Gastrocnemius medialis (tissue), 4 donors: ENCODE results near the gene FUCA2. TPM values are rescaled to one million over a fixed set of nuclear protein-coding genes. Genes with fewer than 3 reads are reported as not detected.

Experiments
- ATAC-seq, 2 donors: fragments of 150-250 bp; one replicate each; pipeline ENCODE4 v1.9.1; 2016
- DNase-seq, 2 donors: peaks; one replicate each; pipeline ENCODE4 v3.0.0-alpha.2; 2019
- H3K27ac ChIP-seq, 4 donors: fragments of 200-600 bp; sonication (generic); 1 replicate in 1 of 4; 2 replicates in 3 of 4; pipeline ENCODE4 v1.5.1; 2016 to 2018; ENCODE audit warnings: mild to moderate bottlenecking in 2 of 4, moderate library complexity in 1 of 4
- H3K27me3 ChIP-seq, 3 donors: fragments of 200-600 bp; sonication (generic) in 2 of 3; 1 replicate in 1 of 3; 2 replicates in 2 of 3; pipeline versions ENCODE4 v1.5.1 to v1.6.0; 2016 to 2019; ENCODE audit warnings: mild to moderate bottlenecking in 1 of 3, moderate library complexity in 1 of 3
- H3K36me3 ChIP-seq, 2 donors: fragments of 200-600 bp; sonication (generic) in 1 of 2; one replicate each; pipeline ENCODE4 v1.5.1; 2017 to 2018
- H3K4me1 ChIP-seq, 2 donors: fragments of 200-600 bp; sonication (generic) in 1 of 2; one replicate each; pipeline ENCODE4 v1.5.1; 2016 to 2017; ENCODE audit warnings: mild to moderate bottlenecking in 2 of 2
- H3K4me3 ChIP-seq, 4 donors: fragments of 200-600 bp; sonication (generic) in 3 of 4; 1 replicate in 1 of 4; 2 replicates in 3 of 4; pipeline ENCODE4 v1.5.1; 2016 to 2019; ENCODE audit warnings: mild to moderate bottlenecking in 2 of 4
- H3K9me3 ChIP-seq, 3 donors: fragments of 200-600 bp; sonication (generic) in 2 of 3; 1 replicate in 1 of 3; 2 replicates in 2 of 3; pipeline ENCODE4 v1.5.1; 2016 to 2019
- CTCF ChIP-seq, 5 experiments: fragments of 450-650 bp in 3 of 5; fragments of 200-600 bp in 2 of 5; sonication (generic) in 2 of 5; IDR thresholded peaks in 4 of 5; conservative IDR thresholded peaks in 1 of 5; 1 replicate in 4 of 5; 2 replicates in 1 of 5; pipeline ENCODE4 v1.5.1; 2016 to 2019; ENCODE audit warnings: antibody characterized with exemption in 5 of 5, mild to moderate bottlenecking in 3 of 5, moderate library complexity in 3 of 5
- POLR2A ChIP-seq, 2 donors: fragments of 450-650 bp; IDR thresholded peaks; one replicate each; pipeline ENCODE4 v1.6.1; 2017; ENCODE audit warnings: antibody characterized with exemption in 2 of 2, mild to moderate bottlenecking in 2 of 2, moderate library complexity in 2 of 2
- in situ Hi-C, 4 donors: fragments of 200-750 bp; cut with MboI; loops; one replicate each; pipeline versions ENCODE4 v1.15.0 to v1.8.0; 2017; ENCODE audit warnings: low sequenced_read_pairs in 4 of 4
- intact Hi-C: fragments of 100-400 bp; cut with DNase I; formaldehyde crosslinking; loops from one replicate; pipeline ENCODE4 v1.15.1; 2023; ENCODE audit warnings: low total_unique reads
- total RNA-seq, 4 donors: library from RNA; depleted of rRNA; stranded (reverse); fragments of >200 nt; gene quantifications; one replicate each; pipeline versions ENCODE4 v1.1.0 to v1.2.3, GENCODE V29; 2016

Gene FUCA2
- total RNA-seq, 4 donors from 2014 or later: 2.9 to 13.9 (median 6.3) TPM

GRCh38 chr6:143486752-143487151 is 24.8 kb downstream of the FUCA2 start:
- no peaks in the 10 kb centered on the region for H3K36me3 ChIP-seq
- no peak for TF ChIP-seq CTCF (IDR thresholded peaks at IDR 0.05 in 4 of 5, conservative IDR thresholded peaks at IDR 0.05 in 1 of 5)
- no peak for TF ChIP-seq POLR2A (IDR thresholded peaks at IDR 0.05)
- in situ Hi-C loops (no loop called here), intact Hi-C loops (no loop called here)
- no peaks in the 10 kb centered on the region for H3K9me3 ChIP-seq
- no peaks in the 10 kb centered on the region for H3K27me3 ChIP-seq
- no peak overlapping the region for H3K27ac ChIP-seq
- ATAC-seq: no peak
- no peaks in the 10 kb centered on the region for H3K4me1 ChIP-seq
- DNase-seq: no peak
- no peak overlapping the region for H3K4me3 ChIP-seq

- Histone ChIP-seq H3K4me1 (no peaks in the 10 kb centered on the region), H3K27me3 (no peaks in the 10 kb centered on the region), H3K36me3 (no peaks in the 10 kb centered on the region), H3K9me3 (no peaks in the 10 kb centered on the region), H3K27ac (no peak overlapping the region), H3K4me3 (no peak overlapping the region)
- DNase-seq: no peak
- in situ Hi-C loops: no loop called here
- TF ChIP-seq POLR2A (IDR thresholded peaks at IDR 0.05) (no peak), CTCF (IDR thresholded peaks at IDR 0.05 in 4 of 5, conservative IDR thresholded peaks at IDR 0.05 in 1 of 5) (no peak)
- intact Hi-C loops: no loop called here
- no peak for ATAC-seq
Observed at GRCh38 chr6:143485967-143486366, 25.6 kb downstream of the FUCA2 start.

GRCh38 chr6:143482593-143482992 is 28.9 kb downstream of the FUCA2 start:
- intact Hi-C loops (no loop called here), in situ Hi-C loops (no loop called here)
- Histone ChIP-seq H3K9me3 (no peaks in the 10 kb centered on the region), H3K4me1 (no peaks in the 10 kb centered on the region), H3K27me3 (no peaks in the 10 kb centered on the region), H3K36me3 (peaks cover 0 to 6% of the 10 kb centered on the region in 2 donors), H3K4me3 (no peak overlapping the region), H3K27ac (no peak overlapping the region)
- ATAC-seq: no peak
- no peak for TF ChIP-seq CTCF (IDR thresholded peaks at IDR 0.05 in 4 of 5, conservative IDR thresholded peaks at IDR 0.05 in 1 of 5)
- TF ChIP-seq POLR2A (IDR thresholded peaks at IDR 0.05): no peak
- no peak for DNase-seq

- Histone ChIP-seq H3K9me3 (no peaks in the 10 kb centered on the region), H3K27ac (no peak overlapping the region), H3K4me3 (no peak overlapping the region), H3K27me3 (no peaks in the 10 kb centered on the region), H3K4me1 (no peaks in the 10 kb centered on the region), H3K36me3 (peaks cover 0 to 34% of the 10 kb centered on the region in 2 donors)
- TF ChIP-seq POLR2A (IDR thresholded peaks at IDR 0.05): no peak
- intact Hi-C loops (no loop called here), in situ Hi-C loops (no loop called here)
- no peak for DNase-seq
- ATAC-seq: no peak
Observed at GRCh38 chr6:143478479-143479062, 32.9 kb downstream of the FUCA2 start.

GRCh38 chr6:143476545-143476944 is 35.0 kb downstream of the FUCA2 start:
- TF ChIP-seq POLR2A (IDR thresholded peaks at IDR 0.05) (no peak), CTCF (IDR thresholded peaks at IDR 0.05 in 4 of 5, conservative IDR thresholded peaks at IDR 0.05 in 1 of 5) (no peak)
- Histone ChIP-seq H3K4me1 (no peaks in the 10 kb centered on the region), H3K27ac (no peak overlapping the region), H3K4me3 (no peak overlapping the region), H3K36me3 (peaks cover 0 to 50% of the 10 kb centered on the region in 2 donors), H3K9me3 (no peaks in the 10 kb centered on the region), H3K27me3 (no peaks in the 10 kb centered on the region)
- DNase-seq: no peak
- intact Hi-C loops: no loop called here
- in situ Hi-C loops: no loop called here
- ATAC-seq: no peak
